GM18526 (cell line): ENCODE measurements around the gene AMN.

ENCODE experiments used
- POLR2A ChIP-seq: IDR thresholded peaks from 3 replicates; pipeline ENCODE4 v1.6.1; 2011; ENCODE audit not compliant: insufficient read length; ENCODE audit errors: extremely low read depth

Gene AMN

DNA sequence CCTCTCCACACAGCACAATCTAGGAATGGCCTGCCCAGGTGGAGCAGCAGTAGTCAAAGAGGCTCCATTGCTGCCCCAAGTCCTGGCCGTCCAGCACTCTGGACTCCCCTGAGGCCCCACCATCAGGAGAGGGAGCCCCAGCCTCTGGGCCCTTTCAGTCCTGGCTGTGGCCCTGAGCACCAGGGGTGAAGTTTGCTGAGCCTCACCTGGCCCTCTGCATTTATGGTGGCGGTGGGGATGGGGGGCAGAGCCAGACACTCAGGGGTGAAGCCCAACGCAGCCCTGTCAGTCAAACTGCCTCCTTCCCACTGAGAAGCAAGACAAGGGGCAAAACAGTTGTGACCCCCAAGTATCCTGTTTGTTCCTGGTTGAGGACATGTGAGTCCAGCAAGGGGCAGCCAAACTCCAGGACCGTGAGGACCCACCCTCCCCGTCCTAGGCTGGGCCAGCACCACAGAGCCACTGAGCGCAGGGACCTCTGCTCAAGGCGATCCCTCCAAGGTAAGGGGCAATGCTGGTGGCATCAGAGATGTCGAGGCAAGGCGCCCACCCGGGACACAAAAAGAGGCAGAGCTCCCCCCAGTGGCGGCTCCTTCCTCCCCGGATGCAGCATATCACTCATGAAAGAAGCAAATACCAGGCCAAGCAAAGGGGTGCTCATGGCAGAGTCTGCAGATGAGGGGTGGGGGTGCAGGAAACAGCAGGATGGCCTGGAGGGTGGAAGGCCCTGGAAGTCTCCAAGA, 4.8 kb upstream of the AMN start:
- no peak for TF ChIP-seq POLR2A

DNA sequence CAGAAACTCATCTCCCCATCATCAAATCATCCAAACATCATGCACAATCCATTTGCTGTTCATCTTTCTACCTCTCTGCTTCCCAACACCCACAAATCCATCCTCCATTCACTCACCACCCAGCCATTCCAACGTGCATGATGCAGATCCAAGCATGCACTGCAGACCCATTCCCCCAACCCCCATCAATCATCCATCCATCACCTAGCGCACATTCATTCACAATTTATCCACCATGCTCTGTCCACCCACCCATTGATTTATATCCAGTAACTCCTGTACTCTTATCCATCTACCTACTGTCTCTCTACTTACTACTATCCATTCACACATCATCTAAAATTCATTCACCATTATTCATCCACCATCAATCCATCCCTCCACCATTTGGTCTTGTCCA, 4.0 kb upstream of the AMN start:
- no peak for TF ChIP-seq POLR2A

DNA sequence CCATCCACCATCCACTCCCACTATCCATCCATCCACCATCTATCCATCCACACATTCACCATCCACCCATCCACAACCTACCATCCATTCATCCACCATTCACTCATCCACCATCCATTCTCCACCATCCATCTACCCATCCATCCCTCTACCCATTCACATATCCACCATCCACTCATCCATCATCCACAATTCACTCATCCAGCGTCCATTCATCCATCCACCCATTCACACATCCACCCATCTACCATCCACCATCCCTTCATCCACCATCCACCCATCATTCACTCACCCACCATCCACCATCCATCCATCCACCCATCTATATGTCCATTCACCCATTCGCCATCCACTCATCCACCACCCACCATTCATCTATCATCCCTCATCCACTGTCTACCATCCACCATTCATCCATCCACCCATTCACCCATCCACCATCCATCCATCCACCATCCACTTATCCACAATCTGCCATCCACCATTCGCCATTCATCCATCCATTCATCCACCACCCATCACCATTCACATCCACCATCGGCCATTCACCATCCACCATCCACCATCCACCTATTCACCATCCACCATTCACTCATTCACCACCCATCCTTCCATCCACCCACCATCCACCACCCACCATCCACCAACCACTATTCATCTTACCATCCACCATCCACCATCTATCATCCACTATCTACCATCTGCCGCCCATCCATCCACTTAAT, 2.0 kb upstream of the AMN start:
- no peak for TF ChIP-seq POLR2A

DNA sequence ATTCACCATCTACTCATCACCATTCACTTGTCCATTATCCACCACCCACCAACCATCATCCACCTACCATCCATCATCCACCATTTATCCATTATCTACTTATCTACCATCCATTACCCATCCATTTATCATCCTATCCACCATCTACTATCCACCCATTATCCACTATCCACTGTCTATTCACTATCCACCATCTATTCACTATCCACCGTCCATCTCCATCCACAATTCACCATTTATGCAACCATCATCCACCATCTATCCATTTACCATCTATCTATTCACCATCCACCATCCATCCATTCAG, 1.5 kb upstream of the AMN start:
- TF ChIP-seq POLR2A: no peak

DNA sequence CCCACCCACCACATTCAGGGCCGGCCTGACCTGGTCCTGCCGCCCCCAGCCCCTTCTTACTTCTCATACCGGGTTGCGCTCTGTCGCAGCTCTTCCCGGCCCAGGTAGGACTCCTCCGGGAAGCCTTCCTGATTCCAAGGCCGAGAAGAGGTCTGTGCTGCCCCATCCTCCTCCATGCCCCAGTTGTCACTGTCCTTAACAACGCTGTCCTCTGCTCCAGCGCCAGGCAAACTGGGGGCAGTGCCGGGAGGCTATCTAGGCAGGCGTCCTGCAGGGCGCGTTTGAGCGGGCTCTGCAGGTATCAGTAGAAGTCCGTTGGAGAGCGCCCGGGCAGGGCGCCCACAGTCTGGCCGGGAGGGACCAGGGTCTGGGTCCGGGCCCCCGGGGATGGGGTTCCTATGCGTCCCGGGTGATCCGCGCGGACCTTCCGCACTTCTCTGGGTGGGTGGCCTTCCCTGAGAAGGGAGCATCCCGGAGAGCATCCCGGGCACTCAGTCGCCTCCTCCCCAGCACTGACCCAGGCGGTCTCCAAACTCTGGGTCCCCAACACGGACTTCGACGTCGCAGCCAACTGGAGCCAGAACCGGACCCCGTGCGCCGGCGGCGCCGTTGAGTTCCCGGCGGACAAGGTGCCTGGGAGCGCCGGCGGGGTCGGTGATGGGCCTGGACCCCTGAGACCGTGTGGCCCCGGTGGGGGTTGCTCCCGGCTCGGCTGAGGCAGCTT, 900 bp downstream of the AMN start:
- TF ChIP-seq POLR2A: no peak

DNA sequence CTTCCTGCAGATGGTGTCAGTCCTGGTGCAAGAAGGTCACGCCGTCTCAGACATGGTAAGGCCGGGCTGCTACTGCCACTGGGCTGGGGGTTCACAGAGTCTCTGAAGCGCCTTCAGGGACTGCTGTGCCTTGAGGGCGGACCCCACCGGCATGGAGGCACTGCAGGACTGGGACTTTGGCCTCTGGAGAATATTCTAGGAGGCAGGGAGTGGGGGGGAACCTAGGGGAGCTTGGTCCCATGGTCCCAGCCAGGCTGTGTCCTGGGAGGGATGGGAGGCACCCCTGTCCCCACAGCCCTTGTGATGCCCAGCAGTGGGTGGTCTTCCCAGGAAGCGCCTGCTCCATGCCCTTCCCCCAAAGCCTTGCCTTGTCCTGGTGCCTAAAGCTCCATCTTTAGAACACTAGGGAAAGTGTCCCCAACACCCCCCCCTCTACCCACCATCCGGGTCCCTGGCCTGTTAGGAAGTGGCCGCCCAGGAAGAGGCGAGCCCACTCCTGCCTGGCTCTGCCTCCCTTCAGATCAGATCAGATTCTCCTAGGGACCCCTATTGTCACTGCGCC, 1.5 kb downstream of the AMN start:
- TF ChIP-seq POLR2A: no peak

DNA sequence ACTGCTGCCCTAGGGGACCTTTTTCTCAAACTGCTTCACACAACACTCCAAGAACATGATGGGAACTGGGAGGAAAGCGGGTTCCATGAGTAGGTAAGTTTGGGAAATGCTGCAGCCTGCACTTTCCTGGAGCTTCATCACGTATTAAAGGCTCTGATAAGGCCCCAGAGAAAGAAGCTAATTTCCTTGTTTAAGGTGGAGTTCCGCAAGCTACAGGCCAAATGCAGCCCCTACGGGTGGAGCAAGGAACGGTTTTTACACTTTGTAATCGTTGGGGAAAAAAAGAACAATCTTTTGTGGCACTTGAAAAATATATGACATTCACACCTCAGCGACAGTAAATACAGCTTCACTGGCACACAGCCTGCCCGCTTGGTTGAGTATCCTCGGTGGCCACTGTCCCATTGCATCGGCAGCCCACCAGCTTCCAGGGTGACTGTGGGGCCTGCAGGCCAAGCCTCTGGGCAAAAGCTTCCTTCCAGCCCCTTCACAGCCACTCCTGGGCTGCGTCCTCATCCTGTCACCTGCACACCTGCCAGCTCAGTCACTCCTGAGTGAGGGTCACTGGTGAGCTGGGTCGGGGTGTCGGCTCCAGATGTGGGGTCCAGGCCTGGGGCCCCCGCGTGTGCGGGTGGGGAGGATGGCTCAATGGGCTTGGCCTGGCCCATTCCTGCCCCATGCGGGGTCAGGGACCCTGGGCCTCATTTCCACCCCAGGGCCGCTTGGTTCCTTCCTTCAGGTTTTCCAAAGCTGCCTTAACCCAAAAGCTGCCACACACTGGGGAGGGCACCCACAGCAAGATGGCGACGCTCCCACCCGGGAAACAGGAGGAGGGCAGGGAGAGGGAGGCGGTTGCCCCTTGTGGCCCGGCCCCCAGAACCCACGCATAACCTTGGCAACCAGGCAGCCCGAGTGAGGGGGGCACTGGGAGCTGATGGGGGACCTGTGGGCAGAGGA, 2.4 kb downstream of the AMN start:
- TF ChIP-seq POLR2A: no peak

DNA sequence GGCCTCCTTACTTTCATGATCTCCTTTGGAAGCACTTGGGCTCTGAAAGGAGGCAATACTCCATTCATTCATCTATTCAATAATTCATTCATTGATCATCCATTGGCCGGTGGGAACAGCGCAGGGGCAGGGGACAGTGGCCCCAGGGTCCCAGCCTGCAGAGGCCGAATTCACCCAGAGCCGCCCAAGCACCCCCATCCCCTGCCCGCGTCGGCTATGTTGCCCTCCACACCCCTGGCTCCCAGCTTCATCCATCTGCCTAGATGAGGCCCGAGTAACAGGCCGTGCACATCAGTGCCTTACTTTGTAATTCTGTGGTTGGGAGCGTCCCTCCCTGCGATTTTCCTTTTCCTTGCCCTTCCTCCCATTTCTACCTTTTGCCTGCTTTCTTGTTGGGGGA, 3.2 kb downstream of the AMN start:
- TF ChIP-seq POLR2A: no peak

DNA sequence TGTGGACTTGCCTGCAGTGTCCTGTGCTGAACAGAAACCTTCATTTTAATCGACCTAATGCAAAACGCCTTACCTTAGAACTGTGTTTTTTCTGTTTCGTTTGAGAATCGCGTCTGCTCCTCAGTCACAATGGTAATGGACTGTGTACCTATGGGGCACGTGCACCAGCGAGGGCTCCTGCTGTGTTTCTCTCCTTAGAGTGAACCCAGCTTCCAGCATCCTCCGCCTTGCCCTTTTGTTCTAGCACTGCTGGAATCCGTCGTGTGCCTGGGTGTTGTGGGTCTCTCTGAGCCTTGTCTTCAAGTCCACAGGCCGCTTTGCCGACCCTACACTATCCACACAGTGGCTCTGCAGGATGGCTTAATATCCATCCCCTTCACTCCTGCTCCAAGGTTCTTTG, 3.6 kb downstream of the AMN start:
- TF ChIP-seq POLR2A: no peak

DNA sequence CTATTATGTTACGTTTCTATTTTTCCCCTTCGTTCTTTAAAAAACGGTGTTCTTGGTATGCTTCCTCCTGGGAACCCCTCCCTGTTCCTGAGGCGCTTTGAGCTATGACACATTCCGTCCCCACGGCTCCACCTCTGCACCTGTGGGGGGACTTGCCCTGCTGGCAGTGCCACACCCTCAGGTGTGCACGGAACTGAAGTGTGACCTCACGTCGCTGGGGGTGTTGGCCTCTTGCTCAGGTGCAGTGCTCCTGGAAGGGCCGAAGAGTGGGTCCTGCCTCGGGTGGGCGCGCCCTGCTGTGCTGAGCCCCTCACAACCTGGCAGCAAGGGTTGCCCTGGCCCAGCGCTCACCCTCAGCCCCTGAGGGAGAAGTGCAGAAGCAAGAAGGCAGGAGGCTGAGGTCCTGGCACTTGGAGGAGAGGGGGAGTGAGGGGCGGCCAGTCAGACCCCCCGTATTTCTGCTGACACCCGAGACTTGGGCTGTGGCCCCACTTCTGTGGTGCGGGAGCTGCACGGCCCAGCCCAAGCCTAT, 4.9 kb downstream of the AMN start:
- no peak for TF ChIP-seq POLR2A

DNA sequence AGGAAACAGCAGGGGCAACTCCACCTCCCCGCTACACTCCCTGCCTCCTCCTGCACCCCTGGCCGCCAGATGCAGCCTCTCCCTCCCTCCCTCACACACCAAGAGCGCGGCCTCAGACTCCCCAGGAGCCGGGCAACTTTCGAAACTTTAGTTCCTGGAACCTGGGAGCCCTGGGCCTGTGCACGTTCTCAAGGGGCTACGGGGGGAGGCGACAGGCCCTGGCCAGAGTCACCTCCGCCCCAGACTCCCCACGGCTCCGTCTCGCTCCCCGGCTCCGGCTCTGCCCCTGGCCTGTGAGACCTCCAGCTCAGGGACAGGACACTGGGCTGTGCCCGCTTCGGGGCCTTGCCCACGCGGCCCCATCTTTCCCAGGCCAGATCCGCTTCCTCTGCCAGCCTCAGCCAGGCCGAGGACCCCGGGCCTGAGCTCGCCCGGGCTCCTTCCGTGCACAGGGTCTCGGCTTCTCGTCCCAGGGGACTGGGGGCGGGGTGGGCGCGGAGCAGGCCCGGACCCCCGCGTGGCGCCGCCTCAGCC, 5.5 kb downstream of the AMN start:
- no peak for TF ChIP-seq POLR2A

DNA sequence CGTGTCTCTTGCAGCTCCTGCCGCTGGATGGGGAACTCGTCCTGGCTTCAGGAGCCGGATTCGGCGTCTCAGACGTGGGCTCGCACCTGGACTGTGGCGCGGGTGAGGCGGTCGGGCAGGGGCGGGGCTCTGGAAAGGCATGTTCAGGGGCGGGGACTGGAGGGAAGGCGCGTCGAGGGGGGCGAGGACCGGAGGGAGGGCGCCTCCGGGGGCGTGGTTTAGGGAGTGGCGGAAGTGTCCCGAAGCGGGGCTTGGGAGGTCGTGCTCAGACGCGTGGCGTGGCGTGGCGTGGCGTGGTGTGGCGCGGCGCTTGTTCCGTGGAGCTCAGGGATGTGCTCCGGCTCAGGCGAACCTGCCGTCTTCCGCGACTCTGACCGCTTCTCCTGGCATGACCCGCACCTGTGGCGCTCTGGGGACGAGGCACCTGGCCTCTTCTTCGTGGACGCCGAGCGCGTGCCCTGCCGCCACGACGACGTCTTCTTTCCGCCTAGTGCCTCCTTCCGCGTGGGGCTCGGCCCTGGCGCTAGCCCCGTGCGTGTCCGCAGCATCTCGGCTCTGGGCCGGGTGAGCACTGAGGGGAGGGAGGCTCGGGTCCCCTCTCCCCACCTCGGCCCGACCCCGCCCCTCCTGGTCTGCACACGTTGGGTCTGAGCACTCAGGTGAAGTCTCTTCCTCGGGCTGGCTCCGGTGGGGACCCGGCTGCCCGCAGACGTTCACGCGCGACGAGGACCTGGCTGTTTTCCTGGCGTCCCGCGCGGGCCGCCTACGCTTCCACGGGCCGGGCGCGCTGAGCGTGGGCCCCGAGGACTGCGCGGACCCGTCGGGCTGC, 6.2 kb downstream of the AMN start:
- TF ChIP-seq POLR2A: no peak
